ENCODE results near the gene GPHA2.
"Not testable (repeated sequence)": the region's sequence is repeated elsewhere in the genome, so short reads cannot be mapped to it uniquely, and the experiment has no call there.

GPHA2 gene, protein sequence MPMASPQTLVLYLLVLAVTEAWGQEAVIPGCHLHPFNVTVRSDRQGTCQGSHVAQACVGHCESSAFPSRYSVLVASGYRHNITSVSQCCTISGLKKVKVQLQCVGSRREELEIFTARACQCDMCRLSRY

DNA sequence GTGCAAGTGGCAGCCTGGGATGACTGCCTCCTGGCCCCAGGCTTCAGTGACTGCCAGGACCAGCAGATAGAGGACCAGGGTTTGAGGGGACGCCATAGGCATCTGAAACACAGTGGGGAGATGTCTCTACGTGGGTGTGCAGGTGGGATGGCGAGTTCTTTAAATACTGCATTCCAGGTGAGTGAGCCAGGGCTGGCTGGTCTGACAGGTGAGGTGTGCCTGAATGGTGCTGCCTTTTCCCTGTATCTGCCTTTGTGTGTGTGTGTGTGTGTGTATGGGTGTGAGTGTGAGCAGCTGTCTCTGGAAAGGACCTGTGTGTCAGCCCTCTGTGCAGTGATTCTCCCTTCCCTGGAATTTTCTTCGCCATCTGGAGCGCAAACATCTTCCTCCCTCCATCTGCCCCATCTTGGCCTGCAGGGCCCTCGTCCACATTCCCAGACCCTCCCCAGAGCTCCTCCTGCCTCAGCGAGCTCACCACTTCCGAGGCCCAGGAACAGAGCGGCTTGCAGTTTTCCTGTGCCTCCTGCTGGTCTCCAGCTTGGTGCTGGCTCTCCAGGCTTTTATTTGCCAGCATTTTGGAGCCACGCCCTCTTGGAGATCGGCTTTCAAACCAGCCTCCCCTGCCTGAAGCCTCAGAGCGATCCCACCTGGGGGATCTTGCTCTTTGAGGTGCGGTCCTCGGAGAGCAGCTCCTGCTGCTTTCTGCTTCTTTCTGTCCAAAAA lies at the start of gene GPHA2:
GPHA2 (minus strand) TSS at position 535 of the 723 bp plus-strand sequence; CDS start at position 102, 433 bp downstream.
- in situ Hi-C loops (cut with MboI; ENCODE audit: low sequenced_read_pairs), result no loop called here

DNA sequence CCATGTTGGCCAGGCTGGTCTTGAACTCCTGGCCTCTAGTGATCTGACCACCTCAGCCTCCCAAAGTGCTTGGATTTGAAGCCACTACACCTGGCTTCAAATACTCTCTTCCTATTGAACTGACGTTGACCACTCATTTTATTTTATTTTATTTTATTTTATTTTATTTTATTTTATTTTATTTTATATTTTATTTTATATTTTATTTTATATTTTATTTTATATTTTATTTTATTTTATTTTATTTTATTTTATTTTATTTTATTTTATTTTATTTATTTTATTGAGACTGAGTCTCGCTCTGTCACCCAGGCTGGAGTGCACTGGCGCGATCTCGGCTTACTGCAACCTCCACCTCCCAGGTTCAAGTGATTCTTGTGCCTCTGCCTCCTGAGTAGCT lies 47.6 kb upstream of the GPHA2 start:
- in situ Hi-C loops (cut with MboI; ENCODE audit: low sequenced_read_pairs), result not testable (repeated sequence)

DNA sequence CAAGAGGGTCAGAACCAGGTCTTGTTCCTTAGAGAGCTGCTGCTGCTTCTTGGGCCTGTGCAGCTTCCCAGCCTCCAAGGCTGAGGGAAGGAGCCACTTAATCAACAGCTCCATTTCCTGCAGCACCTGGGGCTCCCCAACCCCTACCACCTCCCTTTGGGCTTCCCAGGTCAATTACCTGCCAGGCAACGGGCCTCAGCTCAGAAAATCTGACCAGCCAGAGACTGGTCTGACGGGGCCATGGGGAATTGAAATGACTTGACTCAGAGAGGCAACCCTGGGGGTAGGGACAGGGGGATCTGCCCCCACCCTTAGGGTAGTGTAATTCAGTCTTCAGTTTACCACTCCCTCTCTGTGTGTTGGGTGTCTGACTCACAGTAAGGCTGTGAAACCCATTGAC lies 41.0 kb upstream of the GPHA2 start:
- in situ Hi-C loops (cut with MboI; ENCODE audit: low sequenced_read_pairs), result no loop called here

DNA sequence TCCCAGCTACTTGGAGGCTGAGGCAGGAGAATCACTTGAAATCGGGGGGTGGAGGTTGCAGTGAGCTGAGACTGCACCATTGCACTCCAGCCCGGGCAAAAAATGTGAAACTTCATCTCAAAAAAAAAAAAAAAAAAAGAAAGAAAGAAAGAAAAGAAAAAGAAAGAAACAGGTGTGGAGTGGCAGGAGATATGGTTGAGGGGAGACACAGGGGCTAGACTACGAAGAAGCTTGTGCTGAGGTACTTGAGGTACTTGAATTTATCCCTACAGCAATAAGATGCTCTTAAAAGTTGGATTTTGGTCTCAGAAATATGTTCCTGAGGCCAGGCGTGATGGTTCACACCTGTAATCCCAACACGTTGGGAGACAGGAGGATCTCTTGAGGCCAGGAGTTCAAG lies 38.4 kb upstream of the GPHA2 start:
- in situ Hi-C loops (cut with MboI; ENCODE audit: low sequenced_read_pairs), result no loop called here

DNA sequence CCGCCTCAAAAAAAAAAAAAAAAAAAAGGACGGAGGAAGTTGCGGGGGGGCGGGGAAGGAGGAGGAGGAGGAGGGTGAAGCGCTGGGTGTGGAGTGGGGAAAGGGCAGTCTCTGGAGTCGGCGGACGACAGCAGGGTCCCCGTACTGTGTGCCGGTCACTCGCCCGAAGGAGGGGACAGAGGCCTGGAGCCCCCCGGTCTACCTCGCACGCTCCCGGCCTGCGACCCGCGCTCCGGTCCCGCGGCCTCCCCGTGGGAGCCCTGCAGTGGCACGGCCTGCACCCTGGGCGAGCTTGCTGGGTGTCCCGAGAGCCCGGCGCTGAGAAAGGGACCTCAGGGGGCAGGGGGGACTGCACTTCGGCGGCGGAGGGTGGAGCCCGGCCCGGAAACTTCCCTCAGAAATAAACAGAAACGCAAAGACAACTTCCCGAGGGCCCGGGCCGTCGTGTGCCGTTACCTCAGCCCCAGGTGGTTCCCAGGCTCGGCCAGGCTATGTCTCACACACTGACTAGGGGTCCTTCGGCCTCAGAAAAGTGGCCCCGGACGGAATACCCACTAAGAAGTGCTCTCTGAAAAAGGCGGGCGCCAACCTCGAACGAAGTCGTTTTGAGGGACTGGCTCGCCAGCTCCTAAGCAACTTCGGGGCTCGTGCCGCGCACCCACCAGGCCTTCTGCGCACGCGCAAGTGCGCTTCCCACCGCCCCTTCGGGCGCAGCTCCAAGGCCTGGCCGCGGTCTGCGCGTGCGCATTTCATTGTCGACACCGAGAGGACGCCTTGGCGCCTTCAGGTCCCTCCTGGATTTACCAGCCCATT lies 35.9 kb upstream of the GPHA2 start, which contains the start of gene MAJIN:
MAJIN (minus strand) TSS at position 688 of the 813 bp plus-strand sequence. CDS start 12,703 bp downstream, outside the sequence.
- in situ Hi-C loops (cut with MboI; ENCODE audit: low sequenced_read_pairs), result no loop called here

DNA sequence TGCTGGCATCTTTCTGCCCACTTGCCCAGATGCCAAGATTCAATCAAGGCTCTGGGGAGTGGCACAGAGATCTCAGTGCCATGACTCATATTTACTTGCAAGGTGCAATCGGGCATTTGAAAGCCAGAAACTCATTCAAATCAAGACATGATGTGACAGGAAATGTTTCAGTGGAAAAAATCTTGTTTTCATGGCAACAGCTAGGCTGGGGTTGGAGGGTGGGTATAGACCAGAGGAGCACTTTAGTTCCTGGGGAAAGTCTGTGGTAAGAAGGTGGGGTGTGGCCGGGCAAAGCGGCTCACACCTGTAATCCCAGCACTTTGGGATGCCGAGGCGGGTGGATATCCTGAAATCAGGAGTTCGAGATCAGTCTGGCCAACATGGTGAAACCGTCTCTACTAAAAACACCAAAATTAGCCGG lies 35.0 kb upstream of the GPHA2 start:
- in situ Hi-C loops (cut with MboI; ENCODE audit: low sequenced_read_pairs), result no loop called here

DNA sequence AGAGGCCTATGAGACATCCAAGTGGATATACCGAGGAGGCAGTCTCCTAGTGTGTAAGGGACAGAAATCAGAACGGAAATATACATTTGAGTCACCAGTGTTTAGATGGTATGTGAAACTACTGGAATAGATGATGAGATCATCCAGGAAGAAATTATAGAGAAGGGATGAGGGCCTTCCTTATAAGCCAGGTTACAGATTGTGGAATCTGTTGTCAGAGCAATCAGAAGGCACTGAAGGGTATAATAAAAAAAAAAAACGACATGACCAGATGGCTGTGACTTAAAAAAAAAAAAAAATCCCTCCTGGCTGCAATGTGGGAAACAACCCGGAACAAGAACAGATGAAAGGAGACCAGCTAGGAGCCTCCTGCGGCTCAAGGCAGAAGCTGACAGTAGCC lies 33.5 kb upstream of the GPHA2 start:
- in situ Hi-C loops (cut with MboI; ENCODE audit: low sequenced_read_pairs), result no loop called here

DNA sequence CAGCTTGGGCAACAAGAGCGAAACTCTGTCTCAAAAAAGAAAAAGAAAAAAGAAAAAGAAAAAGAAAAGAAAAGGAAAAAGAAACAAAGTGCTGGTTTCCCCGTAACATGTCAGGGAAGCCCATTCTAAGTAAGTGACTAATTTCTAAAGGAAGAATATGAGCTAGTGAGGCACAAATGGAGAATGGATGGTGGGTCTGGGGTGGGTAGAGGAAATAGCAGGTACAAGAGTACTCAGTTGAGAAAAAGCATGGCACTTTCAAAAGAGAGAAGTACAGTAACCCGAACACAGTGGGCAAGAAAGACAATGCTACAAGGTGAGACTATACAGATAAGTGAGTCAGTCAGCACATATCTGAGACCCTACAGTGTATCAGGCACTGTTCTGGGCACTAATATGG lies 31.7 kb upstream of the GPHA2 start:
- in situ Hi-C loops (cut with MboI; ENCODE audit: low sequenced_read_pairs), result no loop called here

DNA sequence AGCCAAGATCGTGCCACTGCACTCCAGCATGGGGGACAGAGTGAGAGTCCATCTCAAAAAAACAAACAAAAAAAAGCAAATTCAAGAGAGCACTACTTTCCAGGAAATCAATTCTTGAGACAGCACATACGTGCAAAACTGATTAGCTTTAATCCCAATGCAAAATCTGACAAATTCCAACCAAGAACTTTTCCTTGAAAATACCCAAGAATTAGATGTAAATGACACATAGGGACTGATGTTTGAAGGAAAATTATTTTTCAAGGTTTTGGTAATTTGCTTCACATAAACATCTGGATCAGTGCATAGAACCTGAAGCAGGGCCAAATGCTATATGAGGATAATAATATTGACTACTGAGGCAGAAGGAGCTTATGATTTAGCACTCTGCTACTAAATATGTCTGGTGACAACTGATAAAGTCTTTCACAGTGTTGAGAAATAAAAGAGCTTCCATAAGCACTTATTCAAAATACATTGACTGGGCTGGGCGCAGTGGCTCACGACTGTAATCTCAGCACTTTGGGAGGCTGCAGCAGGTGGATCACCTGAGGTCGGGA lies 27.5 kb upstream of the GPHA2 start:
- in situ Hi-C loops (cut with MboI; ENCODE audit: low sequenced_read_pairs), result no loop called here

DNA sequence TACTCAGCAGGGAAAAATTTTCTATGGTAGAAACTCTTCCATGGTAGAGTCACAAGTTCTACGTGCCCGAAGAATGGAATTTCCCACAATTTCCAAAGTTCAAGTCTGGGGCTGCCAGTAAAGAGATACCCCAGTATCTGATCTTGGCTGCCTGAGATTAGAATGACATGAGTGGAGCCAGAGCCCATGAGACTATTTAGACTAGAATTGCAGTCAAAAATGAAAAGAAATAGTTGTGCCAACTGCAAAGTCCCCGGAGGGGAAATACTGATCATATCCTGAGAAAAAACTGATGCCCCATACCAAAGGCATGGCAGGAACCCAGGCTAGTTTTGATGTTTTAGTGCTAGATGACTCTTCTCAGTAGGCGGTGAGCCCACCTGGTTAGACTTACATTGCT lies 25.0 kb upstream of the GPHA2 start:
- in situ Hi-C loops (cut with MboI; ENCODE audit: low sequenced_read_pairs), result no loop called here

DNA sequence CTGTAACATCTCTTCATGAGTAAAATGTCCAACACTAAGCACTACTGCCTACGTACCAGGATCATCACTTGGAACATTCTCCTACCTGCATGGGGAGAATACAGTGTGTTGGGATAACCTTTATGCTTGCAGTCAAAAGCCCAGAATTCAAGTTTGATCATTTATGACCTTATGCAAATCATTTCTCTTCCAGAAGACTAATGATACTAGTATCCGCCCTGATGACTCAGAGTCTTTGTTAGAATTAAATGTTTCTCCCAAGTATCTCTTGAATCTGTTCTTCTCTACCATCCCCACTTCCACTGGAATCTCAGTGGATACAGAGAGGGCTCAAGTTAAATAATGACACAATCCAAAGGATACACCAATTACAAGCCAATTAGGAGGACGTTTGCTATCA lies 23.8 kb upstream of the GPHA2 start:
- in situ Hi-C loops (cut with MboI; ENCODE audit: low sequenced_read_pairs), result no loop called here

DNA sequence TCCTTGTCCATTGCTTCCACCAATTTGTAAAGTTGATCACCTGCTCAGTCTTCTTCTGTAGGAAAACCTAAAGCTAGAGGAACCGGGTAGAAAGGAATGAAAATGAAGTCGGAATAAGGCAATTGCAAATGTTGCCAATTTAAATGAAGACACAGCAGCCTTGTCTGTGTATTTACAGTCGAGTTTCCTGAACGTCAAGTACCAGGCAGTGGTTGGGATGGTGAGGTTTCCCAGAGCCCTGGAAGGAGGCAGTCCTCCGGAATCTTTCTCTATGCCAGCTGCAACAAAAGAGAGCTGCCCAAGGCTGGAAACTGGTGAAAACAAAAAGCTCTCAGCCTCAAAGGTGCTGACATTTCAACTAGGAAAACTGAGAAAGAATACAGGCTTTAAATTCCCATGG lies 18.5 kb upstream of the GPHA2 start:
- in situ Hi-C loops (cut with MboI; ENCODE audit: low sequenced_read_pairs), result no loop called here

DNA sequence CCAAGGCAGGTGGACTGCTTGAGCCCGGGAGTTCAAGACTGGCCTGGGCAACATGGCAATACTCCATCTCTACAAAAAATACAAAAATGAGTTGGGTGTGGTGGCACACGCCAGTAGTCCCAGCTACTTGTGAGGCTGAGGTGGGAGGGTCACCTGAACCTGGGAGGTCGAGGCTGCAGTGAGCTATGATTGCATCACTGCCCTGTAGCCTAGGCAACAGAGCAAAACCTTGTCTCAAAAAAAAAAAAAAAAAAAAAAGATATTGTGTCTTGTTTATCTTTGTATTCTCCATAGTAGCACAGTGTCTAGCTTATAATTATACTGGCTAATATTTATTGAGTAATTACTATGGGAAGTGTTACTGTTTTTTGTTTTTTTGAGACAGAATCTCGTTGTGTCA lies 15.8 kb upstream of the GPHA2 start:
- in situ Hi-C loops (cut with MboI; ENCODE audit: low sequenced_read_pairs), result no loop called here

DNA sequence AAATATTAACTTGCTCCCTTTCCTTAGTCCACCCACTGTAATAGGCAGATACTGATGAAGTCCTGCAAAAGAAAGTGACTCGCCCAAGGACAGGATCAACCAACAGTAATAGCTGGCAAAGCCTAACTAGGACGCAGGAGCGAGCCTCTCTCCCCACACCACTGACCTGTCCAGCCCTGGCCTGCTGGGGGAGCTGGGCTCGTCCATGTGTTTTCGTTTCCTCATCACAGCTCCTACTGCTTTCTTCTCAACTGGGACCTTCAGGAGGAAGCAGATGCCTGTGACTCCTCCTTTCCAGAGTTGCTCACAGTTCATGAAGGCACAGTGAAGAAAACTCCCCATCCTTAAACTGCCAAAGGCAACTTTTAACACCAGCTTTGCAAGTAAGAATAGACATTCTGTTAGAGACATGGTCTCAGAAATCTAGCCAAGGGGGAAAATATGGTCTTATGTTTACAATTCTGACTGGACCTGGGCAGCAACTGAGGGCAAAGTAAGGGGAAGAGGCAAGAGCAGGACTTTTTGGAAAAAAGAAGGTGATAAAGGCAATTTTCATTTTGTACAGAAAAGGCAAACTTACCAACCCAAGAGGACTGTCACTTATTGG lies 11.6 kb upstream of the GPHA2 start:
- in situ Hi-C loops (cut with MboI; ENCODE audit: low sequenced_read_pairs), result no loop called here

DNA sequence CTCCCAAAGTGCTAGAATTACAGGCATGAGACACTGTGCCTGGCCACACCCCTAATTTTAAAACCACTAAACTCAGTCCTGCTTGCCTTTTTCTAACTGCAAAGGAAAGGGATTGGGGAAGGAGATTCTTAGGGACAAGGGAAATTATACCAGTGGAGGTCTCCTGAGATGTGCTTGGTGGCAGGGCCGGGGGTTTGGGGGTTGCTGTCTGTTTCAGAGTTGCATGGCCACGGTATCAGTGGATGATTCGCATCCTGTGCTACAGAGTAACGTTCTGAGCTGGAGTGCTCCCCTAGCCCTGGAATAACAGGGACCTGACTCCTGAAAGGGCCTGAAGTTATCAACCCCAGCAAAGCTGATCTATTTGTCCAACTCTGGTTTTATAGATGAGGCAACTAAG lies 846 bp upstream of the GPHA2 start:
- in situ Hi-C loops (cut with MboI; ENCODE audit: low sequenced_read_pairs), result no loop called here

DNA sequence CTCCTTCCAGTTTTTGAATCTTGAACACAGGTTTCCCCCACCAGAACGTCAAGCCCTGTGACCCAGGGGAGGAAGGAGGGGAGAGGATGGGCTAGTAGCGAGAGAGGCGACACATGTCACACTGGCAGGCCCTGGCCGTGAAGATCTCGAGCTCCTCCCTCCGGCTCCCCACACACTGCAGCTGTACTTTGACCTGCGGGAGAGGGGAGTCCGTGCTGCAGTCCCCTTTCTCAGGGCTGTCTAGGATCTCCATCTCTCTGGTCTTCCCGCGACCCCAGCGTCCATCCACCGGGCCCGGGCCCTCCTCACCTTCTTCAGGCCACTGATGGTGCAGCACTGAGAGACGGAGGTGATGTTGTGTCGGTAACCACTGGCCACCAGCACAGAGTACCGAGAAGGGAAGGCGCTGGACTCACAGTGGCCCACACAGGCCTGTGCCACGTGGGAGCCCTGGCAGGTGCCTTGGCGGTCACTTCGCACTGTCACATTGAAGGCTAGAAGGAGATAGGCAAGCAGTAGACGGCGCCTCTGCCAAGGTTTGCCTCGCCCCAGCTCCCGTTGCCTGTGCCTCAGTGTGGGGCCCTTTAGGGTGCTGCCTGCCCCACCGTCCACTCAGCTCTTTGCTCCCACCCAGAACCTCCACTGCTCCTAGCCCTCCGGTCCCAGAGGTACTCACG lies 873 bp downstream of the GPHA2 start:
- in situ Hi-C loops (cut with MboI; ENCODE audit: low sequenced_read_pairs), result no loop called here

DNA sequence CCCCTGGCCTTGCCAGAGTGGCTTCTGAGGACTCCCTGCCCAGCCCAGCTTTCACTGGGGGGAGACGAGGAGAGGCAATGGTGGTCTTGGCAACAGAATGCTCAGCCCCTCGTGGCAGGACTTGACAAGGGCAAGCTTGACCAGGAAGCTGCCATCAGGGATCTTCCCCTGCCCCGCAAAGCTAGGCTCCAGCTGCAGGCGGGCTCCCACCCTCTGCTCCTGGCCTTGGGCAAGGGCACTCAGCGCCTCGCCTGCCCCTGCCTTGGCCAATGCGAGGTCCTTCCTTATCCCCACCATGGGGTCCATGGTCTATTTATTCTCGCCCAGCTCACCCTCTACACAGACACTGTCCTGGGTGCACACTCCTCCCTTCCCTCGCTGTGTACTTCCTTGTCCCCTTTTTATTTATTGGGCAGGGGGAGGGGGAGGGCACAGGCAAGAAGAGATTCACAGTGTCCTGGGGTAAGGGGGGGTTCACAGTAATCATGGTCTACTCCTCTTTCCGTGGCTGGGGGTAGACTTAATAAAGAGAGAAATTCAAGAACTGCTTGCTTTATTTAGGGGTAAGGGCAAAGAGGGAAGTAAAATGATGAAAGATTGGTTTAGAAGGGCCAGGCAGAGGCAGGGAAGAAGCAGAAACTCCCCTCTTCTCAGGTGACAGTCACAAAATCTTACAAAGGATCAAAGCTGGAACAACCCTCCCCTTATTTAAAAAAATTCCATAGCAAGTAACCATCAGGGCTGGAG lies 1.6 kb downstream of the GPHA2 start:
- in situ Hi-C loops (cut with MboI; ENCODE audit: low sequenced_read_pairs), result no loop called here

DNA sequence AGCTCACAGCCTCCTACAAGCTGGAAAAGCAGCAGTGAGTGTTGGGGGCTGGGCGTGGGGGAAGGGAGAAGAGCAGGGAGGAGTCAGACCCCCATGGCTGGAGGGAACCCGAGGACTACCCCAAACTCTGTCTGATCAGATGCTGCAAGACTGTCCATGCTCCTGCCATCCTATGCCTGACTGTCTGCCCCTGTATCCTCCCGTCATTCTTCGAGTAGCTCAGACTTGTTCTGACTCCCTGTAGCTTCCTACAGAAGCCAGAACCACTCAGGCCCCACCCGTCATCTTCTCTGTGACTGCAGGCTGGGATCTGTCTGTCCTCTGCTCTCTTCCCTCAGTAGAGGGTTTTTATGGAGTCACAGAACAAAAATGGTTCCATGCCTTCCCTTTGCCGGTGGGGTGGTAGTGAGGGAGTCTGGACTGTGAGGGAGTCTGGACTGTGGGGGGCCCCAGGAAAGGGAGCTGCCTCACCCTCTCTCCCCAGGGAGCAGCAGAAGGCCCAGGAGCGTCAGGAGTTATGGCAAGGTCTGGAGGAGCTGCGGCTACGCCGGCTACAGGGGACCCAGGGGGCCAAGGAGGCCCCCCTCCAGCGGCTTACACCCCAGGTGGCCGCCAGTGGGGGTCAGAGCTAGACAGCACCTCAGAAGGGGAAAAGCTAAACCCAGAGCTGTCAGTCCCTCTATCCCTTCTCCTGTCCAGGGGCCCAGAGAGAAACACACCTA lies 2.3 kb downstream of the GPHA2 start:
- in situ Hi-C loops (cut with MboI; ENCODE audit: low sequenced_read_pairs), result no loop called here

DNA sequence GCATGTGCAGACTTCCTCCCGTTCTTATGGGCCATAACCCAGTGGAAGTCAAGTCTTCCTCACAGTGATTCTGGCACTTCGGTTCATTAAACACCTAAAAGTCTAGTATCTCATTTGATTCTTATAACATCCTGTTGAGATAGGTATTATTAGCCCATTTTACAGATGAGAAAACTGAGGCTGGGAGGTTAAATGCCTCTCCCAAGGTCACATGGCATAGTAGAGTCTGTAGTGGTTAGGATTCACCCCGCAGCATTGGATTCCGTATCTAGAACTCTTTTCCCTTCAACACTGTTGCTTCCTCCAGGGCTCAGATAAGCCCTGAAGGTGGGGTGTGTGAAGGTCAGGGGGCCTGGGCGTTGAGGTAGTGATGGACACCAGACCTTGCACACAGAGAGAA lies 3.4 kb downstream of the GPHA2 start:
- in situ Hi-C loops (cut with MboI; ENCODE audit: low sequenced_read_pairs), result no loop called here
